HepG2 (cell line): ENCODE results near the gene ARSB. TPM values are rescaled to one million over a fixed set of nuclear protein-coding genes. Genes with fewer than 3 reads are reported as not detected.
A peak's percentile ranks its signal among the peaks of the same experiment; 100 is the strongest.

Source experiments
- EED ChIP-seq: sonication (generic); formaldehyde crosslinking; IDR thresholded peaks from 2 replicates; pipeline ENCODE4 v1.5.0; 2020; ENCODE audit warnings: mild to moderate bottlenecking, missing genetic modification reagents
- ISL2 ChIP-seq: sonication (generic); formaldehyde crosslinking; IDR thresholded peaks from 2 replicates; pipeline ENCODE4 v1.5.0; 2020; ENCODE audit warnings: missing genetic modification reagents
- KLF12 ChIP-seq: sonication (generic); formaldehyde crosslinking; IDR thresholded peaks from 2 replicates; pipeline ENCODE4 v1.4.0; 2020; ENCODE audit warnings: missing genetic modification reagents, borderline replicate concordance
- KMT2A ChIP-seq: sonication (generic); formaldehyde crosslinking; IDR thresholded peaks from 2 replicates; pipeline ENCODE4 v1.4.0; 2020; ENCODE audit warnings: missing genetic modification reagents
- SP1 ChIP-seq, 2 experiments: fragments of 450-650 bp in 1 of 2; sonication (generic) in 1 of 2; formaldehyde crosslinking in 1 of 2; IDR thresholded peaks; 2 replicates each; pipeline versions ENCODE4 v1.4.0 to v1.6.1; 2016 to 2020; ENCODE audit warnings: missing genetic modification reagents in 1 of 2
- STAT6 ChIP-seq: sonication (generic); formaldehyde crosslinking; IDR thresholded peaks from 2 replicates; pipeline ENCODE4 v1.4.0; 2020; ENCODE audit warnings: missing genetic modification reagents, mild to moderate bottlenecking, borderline replicate concordance
- polyA plus RNA-seq, 8 experiments: library from polyadenylated mRNA; depleted of rRNA in 3 of 8; stranded (reverse) in 7 of 8; unstranded in 1 of 8; fragments of >200 nt; fragmentation: Illumina TruSeq in 4 of 8; extraction: Trizol in 4 of 8; gene quantifications; 2 replicates each; pipeline versions ENCODE4 v1.2.1 to v1.2.3, GENCODE V29; 2011 to 2016; ENCODE audit warnings: low read depth in 4 of 8, missing spikeins in 1 of 8, mixed read lengths in 1 of 8; ENCODE audit not compliant: insufficient read depth in 1 of 8
- total RNA-seq, 5 experiments: library from RNA; depleted of rRNA; stranded (reverse); fragments of >200 nt; fragmentation: Illumina TruSeq; extraction: Trizol; gene quantifications; 2 replicates each; pipeline ENCODE4 v1.2.3, GENCODE V29; 2016; ENCODE audit warnings: low read depth in 1 of 5
- TF ChIP-seq, protein P1 (sequence below), 2 experiments: fragments of 450-650 bp in 1 of 2; sonication (generic) in 1 of 2; formaldehyde crosslinking in 1 of 2; IDR thresholded peaks; 2 replicates each; pipeline versions ENCODE4 v1.6.1 to v1.8.0; 2016 to 2022; ENCODE audit warnings: antibody characterized with exemption in 1 of 2, mild to moderate bottlenecking in 1 of 2, missing genetic modification reagents in 1 of 2
- TF ChIP-seq, protein P2 (sequence below): sonication (generic); formaldehyde crosslinking; IDR thresholded peaks from 2 replicates; pipeline ENCODE4 v1.5.1; 2020; ENCODE audit warnings: mild to moderate bottlenecking, missing genetic modification reagents, moderate library complexity
- TF ChIP-seq, protein P3 (sequence below): sonication (generic); formaldehyde crosslinking; IDR thresholded peaks from 2 replicates; pipeline ENCODE4 v1.4.0; 2020; ENCODE audit warnings: missing genetic modification reagents

ARSB gene
- total and polyA plus RNA-seq, 2 of the 13 experiments (the other 11 are each of a cell fraction or from before 2014, with no cell fraction given): 52.6 to 66.4 TPM

DNA sequence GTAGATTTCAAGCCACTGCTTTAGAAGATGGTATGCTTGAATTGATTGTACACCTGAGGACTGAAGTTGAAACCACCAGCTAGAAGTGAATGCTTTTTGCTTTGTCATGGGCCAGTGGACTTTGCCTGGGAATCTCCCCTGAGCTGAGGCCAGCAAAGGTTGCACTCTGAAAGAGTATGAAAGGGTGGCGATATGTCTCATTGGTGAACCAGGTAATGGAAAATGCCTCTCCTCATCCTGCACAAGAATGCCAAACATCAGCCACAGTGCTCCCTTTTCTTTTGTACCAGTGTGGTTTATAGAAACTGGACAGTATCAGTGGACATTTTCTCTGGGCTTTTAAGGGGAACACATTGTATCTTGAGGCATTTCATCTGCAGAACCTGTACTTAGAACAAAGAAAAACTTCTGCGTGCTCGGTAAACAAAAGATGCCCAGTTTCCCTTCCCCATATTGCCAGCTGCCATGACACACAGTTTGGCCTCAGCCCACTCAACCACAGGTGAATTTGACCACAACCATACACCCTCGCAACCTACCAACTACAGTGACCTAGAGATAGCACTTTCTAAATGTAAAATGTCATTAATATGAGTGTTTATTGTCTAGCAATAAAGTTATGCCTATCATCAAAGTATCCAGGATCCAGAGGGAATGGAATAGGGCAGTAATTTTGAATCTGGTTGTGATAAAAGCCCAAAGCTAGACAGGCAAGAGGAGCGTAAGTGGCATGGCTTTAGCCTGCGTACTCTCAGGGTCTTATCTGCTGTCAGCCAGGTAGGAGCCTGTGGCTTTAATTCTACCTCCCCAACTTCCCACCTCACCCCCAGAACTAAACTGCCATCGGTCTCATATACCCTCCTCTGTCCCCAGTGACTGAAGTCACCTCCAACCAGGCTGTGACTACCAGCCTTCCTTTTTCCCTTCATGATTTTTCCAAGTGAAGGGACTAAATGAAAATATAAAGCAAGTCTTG lies 257.0 kb downstream of the ARSB start (continued):
- TF ChIP-seq, protein P1, sequence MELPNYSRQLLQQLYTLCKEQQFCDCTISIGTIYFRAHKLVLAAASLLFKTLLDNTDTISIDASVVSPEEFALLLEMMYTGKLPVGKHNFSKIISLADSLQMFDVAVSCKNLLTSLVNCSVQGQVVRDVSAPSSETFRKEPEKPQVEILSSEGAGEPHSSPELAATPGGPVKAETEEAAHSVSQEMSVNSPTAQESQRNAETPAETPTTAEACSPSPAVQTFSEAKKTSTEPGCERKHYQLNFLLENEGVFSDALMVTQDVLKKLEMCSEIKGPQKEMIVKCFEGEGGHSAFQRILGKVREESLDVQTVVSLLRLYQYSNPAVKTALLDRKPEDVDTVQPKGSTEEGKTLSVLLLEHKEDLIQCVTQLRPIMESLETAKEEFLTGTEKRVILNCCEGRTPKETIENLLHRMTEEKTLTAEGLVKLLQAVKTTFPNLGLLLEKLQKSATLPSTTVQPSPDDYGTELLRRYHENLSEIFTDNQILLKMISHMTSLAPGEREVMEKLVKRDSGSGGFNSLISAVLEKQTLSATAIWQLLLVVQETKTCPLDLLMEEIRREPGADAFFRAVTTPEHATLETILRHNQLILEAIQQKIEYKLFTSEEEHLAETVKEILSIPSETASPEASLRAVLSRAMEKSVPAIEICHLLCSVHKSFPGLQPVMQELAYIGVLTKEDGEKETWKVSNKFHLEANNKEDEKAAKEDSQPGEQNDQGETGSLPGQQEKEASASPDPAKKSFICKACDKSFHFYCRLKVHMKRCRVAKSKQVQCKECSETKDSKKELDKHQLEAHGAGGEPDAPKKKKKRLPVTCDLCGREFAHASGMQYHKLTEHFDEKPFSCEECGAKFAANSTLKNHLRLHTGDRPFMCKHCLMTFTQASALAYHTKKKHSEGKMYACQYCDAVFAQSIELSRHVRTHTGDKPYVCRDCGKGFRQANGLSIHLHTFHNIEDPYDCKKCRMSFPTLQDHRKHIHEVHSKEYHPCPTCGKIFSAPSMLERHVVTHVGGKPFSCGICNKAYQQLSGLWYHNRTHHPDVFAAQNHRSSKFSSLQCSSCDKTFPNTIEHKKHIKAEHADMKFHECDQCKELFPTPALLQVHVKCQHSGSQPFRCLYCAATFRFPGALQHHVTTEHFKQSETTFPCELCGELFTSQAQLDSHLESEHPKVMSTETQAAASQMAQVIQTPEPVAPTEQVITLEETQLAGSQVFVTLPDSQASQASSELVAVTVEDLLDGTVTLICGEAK (IDR thresholded peaks at IDR 0.05): no peak
- TF ChIP-seq, protein P1 (CRISPR knock-in tag; IDR thresholded peaks at IDR 0.05): no peak
- TF ChIP-seq ISL2 (CRISPR knock-in tag) (no peak), KMT2A (0 out of 2 replicates have a peak, but pooled peaks have one; percentile 13), KLF12 (no peak), SP1 (IDR thresholded peaks at IDR 0.05) (no peak), SP1 (CRISPR knock-in tag; IDR thresholded peaks at IDR 0.05) (no peak), EED (CRISPR knock-in tag) (no peak), STAT6 (CRISPR knock-in tag) (0 out of 2 replicates have a peak, but pooled peaks have one; percentile 29)
- TF ChIP-seq, protein P2, sequence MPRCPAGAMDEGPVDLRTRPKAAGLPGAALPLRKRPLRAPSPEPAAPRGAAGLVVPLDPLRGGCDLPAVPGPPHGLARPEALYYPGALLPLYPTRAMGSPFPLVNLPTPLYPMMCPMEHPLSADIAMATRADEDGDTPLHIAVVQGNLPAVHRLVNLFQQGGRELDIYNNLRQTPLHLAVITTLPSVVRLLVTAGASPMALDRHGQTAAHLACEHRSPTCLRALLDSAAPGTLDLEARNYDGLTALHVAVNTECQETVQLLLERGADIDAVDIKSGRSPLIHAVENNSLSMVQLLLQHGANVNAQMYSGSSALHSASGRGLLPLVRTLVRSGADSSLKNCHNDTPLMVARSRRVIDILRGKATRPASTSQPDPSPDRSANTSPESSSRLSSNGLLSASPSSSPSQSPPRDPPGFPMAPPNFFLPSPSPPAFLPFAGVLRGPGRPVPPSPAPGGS: peak; percentile 62; the same call in 1 of the 2 replicates
- TF ChIP-seq, protein P3, sequence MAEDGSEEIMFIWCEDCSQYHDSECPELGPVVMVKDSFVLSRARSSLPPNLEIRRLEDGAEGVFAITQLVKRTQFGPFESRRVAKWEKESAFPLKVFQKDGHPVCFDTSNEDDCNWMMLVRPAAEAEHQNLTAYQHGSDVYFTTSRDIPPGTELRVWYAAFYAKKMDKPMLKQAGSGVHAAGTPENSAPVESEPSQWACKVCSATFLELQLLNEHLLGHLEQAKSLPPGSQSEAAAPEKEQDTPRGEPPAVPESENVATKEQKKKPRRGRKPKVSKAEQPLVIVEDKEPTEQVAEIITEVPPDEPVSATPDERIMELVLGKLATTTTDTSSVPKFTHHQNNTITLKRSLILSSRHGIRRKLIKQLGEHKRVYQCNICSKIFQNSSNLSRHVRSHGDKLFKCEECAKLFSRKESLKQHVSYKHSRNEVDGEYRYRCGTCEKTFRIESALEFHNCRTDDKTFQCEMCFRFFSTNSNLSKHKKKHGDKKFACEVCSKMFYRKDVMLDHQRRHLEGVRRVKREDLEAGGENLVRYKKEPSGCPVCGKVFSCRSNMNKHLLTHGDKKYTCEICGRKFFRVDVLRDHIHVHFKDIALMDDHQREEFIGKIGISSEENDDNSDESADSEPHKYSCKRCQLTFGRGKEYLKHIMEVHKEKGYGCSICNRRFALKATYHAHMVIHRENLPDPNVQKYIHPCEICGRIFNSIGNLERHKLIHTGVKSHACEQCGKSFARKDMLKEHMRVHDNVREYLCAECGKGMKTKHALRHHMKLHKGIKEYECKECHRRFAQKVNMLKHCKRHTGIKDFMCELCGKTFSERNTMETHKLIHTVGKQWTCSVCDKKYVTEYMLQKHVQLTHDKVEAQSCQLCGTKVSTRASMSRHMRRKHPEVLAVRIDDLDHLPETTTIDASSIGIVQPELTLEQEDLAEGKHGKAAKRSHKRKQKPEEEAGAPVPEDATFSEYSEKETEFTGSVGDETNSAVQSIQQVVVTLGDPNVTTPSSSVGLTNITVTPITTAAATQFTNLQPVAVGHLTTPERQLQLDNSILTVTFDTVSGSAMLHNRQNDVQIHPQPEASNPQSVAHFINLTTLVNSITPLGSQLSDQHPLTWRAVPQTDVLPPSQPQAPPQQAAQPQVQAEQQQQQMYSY: no peak
